HEK293 (cell line): Measurements from ENCODE around the gene FERMT1.

Experiments
- CTCF ChIA-PET: fragments of 350-600 bp; formaldehyde crosslinking; extraction: SDS; loops from one replicate; lab custom pipeline; 2021; ENCODE audit warnings: antibody characterized with exemption; lab: Yijun Ruan, JAX
- POLR2A ChIA-PET: fragments of 300-600 bp; formaldehyde crosslinking; extraction: SDS; loops from one replicate; lab custom pipeline; 2020; ENCODE audit warnings: antibody characterized with exemption, inconsistent platforms; lab: Yijun Ruan, JAX
- H3K27ac ChIP-seq: fragments of 200-500 bp; sonication (Bioruptor generic); 2 replicates; pipeline ENCODE4 v1.5.1; 2014; ENCODE audit warnings: low read depth, low read length, control low read depth, inconsistent platforms; ENCODE audit errors: extremely low read depth
- H3K36me3 ChIP-seq, 2 experiments: fragments of 200-500 bp in 1 of 2; sonication (Bioruptor generic) in 1 of 2; 1 replicate in 1 of 2; 2 replicates in 1 of 2; pipeline ENCODE4 v1.5.1; 2014 to 2017; ENCODE audit warnings: inconsistent platforms in 2 of 2, low read length in 2 of 2; ENCODE audit not compliant: control insufficient read depth in 2 of 2, insufficient read depth in 1 of 2
- H3K4me1 ChIP-seq: fragments of 200-500 bp; sonication (Bioruptor generic); 2 replicates; pipeline ENCODE4 v1.5.1; 2014; ENCODE audit warnings: mild to moderate bottlenecking, low read length, inconsistent platforms; ENCODE audit not compliant: control insufficient read depth, insufficient read depth
- H3K4me3 ChIP-seq: 2 replicates; pipeline ENCODE4 v1.5.1; 2011; ENCODE audit warnings: low read depth, mild to moderate bottlenecking, control low read depth, low read length, moderate library complexity
- H3K9me3 ChIP-seq: fragments of 200-500 bp; sonication (Bioruptor generic); 2 replicates; pipeline ENCODE4 v1.5.1; 2014; ENCODE audit warnings: low read depth, low read length, inconsistent platforms; ENCODE audit not compliant: control insufficient read depth, insufficient read depth
- BCL11B ChIP-seq: fragments of 450-650 bp; formaldehyde crosslinking; IDR thresholded peaks from 2 replicates; pipeline ENCODE4 v1.5.1; 2016; ENCODE audit warnings: low read depth, missing biosample characterization, missing genetic modification characterization
- HOXC10 ChIP-seq: sonication (generic); formaldehyde crosslinking; IDR thresholded peaks from 2 replicates; pipeline ENCODE4 v1.8.1; 2023; ENCODE audit warnings: mild to moderate bottlenecking, missing genetic modification reagents
- OSR2 ChIP-seq: fragments of 450-650 bp; formaldehyde crosslinking; IDR thresholded peaks from 2 replicates; pipeline ENCODE4 v1.5.1; 2016; ENCODE audit warnings: missing biosample characterization, missing genetic modification characterization
- YY2 ChIP-seq: fragments of 450-650 bp; formaldehyde crosslinking; IDR thresholded peaks from 2 replicates; pipeline ENCODE4 v1.5.1; 2016; ENCODE audit warnings: missing biosample characterization, missing genetic modification characterization
- ZBTB1 ChIP-seq: fragments of 450-650 bp; formaldehyde crosslinking; IDR thresholded peaks from 2 replicates; pipeline ENCODE4 v1.5.1; 2016; ENCODE audit warnings: missing biosample characterization, missing genetic modification characterization
- ZFHX2 ChIP-seq: fragments of 450-650 bp; formaldehyde crosslinking; conservative IDR thresholded peaks from 2 replicates; pipeline ENCODE4 v1.5.1; 2016; ENCODE audit warnings: missing biosample characterization, missing genetic modification characterization
- ZFP41 ChIP-seq: fragments of 450-650 bp; formaldehyde crosslinking; IDR thresholded peaks from 2 replicates; pipeline ENCODE4 v1.5.1; 2016; ENCODE audit warnings: missing biosample characterization, missing genetic modification characterization, borderline replicate concordance
- ZNF10 ChIP-seq: fragments of 450-650 bp; formaldehyde crosslinking; IDR thresholded peaks from 2 replicates; pipeline ENCODE4 v1.5.1; 2017; ENCODE audit warnings: missing biosample characterization, missing genetic modification characterization
- ZNF121 ChIP-seq: fragments of 450-650 bp; formaldehyde crosslinking; IDR thresholded peaks from 2 replicates; pipeline ENCODE4 v1.5.1; 2016; ENCODE audit warnings: missing biosample characterization, missing genetic modification characterization
- ZNF157 ChIP-seq: fragments of 450-650 bp; formaldehyde crosslinking; IDR thresholded peaks from 2 replicates; pipeline ENCODE4 v1.5.1; 2016; ENCODE audit warnings: missing biosample characterization, missing genetic modification characterization
- ZNF19 ChIP-seq: fragments of 450-650 bp; formaldehyde crosslinking; IDR thresholded peaks from 2 replicates; pipeline ENCODE4; 2016; ENCODE audit warnings: missing biosample characterization, missing genetic modification characterization, low read depth
- ZNF26 ChIP-seq: fragments of 450-650 bp; formaldehyde crosslinking; IDR thresholded peaks from 2 replicates; pipeline ENCODE4 v1.5.1; 2016; ENCODE audit warnings: missing biosample characterization, missing genetic modification characterization
- ZNF274 ChIP-seq, 2 experiments: fragments of 200-500 bp in 1 of 2; fragments of 450-650 bp in 1 of 2; sonication (Bioruptor generic) in 1 of 2; formaldehyde crosslinking in 1 of 2; IDR thresholded peaks; 2 replicates each; pipeline versions ENCODE4 v1.5.1 to v1.6.1; 2014 to 2016; ENCODE audit warnings: borderline replicate concordance in 1 of 2, inconsistent platforms in 1 of 2, low read length in 1 of 2, missing biosample characterization in 1 of 2, missing genetic modification characterization in 1 of 2
- ZNF350 ChIP-seq: fragments of 450-650 bp; formaldehyde crosslinking; IDR thresholded peaks from 2 replicates; pipeline ENCODE4 v1.5.0; 2017; ENCODE audit warnings: missing biosample characterization, mild to moderate bottlenecking, missing genetic modification characterization
- ZNF391 ChIP-seq: fragments of 450-650 bp; formaldehyde crosslinking; IDR thresholded peaks from 2 replicates; pipeline ENCODE4 v1.5.1; 2016; ENCODE audit warnings: low read depth, missing biosample characterization, missing genetic modification characterization, borderline replicate concordance
- ZNF449 ChIP-seq: fragments of 450-650 bp; formaldehyde crosslinking; IDR thresholded peaks from 2 replicates; pipeline ENCODE4 v1.5.1; 2017; ENCODE audit warnings: missing biosample characterization, mild to moderate bottlenecking, missing genetic modification characterization, moderate library complexity
- ZNF513 ChIP-seq: fragments of 450-650 bp; IDR thresholded peaks from 2 replicates; pipeline ENCODE4 v1.5.1; 2018; ENCODE audit warnings: missing biosample characterization, missing genetic modification characterization
- ZNF558 ChIP-seq: fragments of 450-650 bp; formaldehyde crosslinking; IDR thresholded peaks from 2 replicates; pipeline ENCODE4 v1.5.1; 2016; ENCODE audit warnings: missing biosample characterization, missing genetic modification characterization
- ZNF560 ChIP-seq: fragments of 450-650 bp; formaldehyde crosslinking; IDR thresholded peaks from 2 replicates; pipeline ENCODE4 v1.5.1; 2017; ENCODE audit warnings: missing biosample characterization, missing genetic modification characterization, borderline replicate concordance
- ZNF596 ChIP-seq: fragments of 450-650 bp; IDR thresholded peaks from 2 replicates; pipeline ENCODE4 v1.5.0; 2018; ENCODE audit warnings: missing biosample characterization, mild to moderate bottlenecking, missing genetic modification characterization, moderate library complexity
- ZNF621 ChIP-seq: fragments of 450-650 bp; formaldehyde crosslinking; IDR thresholded peaks from 2 replicates; pipeline ENCODE4 v1.5.1; 2017; ENCODE audit warnings: missing biosample characterization, missing genetic modification characterization
- ZNF623 ChIP-seq: fragments of 450-650 bp; formaldehyde crosslinking; IDR thresholded peaks from 2 replicates; pipeline ENCODE4 v1.5.1; 2016; ENCODE audit warnings: missing biosample characterization, missing genetic modification characterization
- ZNF626 ChIP-seq: fragments of 450-650 bp; sonication (Bioruptor Pico); formaldehyde crosslinking; IDR thresholded peaks from 2 replicates; pipeline ENCODE4 v1.5.1; 2018; ENCODE audit warnings: missing biosample characterization, missing genetic modification characterization, inconsistent platforms
- ZNF639 ChIP-seq: fragments of 450-650 bp; formaldehyde crosslinking; IDR thresholded peaks from 2 replicates; pipeline ENCODE4 v1.5.1; 2016; ENCODE audit warnings: missing biosample characterization, missing genetic modification characterization
- ZNF830 ChIP-seq: fragments of 450-650 bp; IDR thresholded peaks from 2 replicates; pipeline ENCODE4 v1.5.0; 2018; ENCODE audit warnings: missing biosample characterization, missing genetic modification characterization, low read depth, mild to moderate bottlenecking, moderate library complexity
- TF ChIP-seq, protein P1 (sequence below): fragments of 450-650 bp; formaldehyde crosslinking; IDR thresholded peaks from 2 replicates; pipeline ENCODE4 v1.5.0; 2017; ENCODE audit warnings: missing biosample characterization, missing genetic modification characterization, borderline replicate concordance

The FERMT1 gene

GRCh38 chr20:6169251-6169650, 46.4 kb upstream of the FERMT1 start:
- no peaks in the 10 kb centered on the region for H3K9me3 ChIP-seq
- H3K36me3 ChIP-seq = no peaks in the 10 kb centered on the region
- TF ChIP-seq ZNF621 (tag by site-specific recombination) (no peak), HOXC10 (CRISPR knock-in tag) (no peak), ZNF19 (tag by site-specific recombination) (no peak), ZNF157 (tag by site-specific recombination) (no peak), ZNF560 (no peak), ZNF639 (tag by site-specific recombination) (no peak), ZNF623 (tag by site-specific recombination) (no peak), ZNF350 (tag by site-specific recombination) (no peak), ZNF626 (tag by site-specific recombination) (no peak), ZNF10 (tag by site-specific recombination) (no peak), ZNF596 (no peak), ZFP41 (tag by site-specific recombination) (no peak)
- TF ChIP-seq, all 188 proteins: peak for 0
- ChIA-PET POLR2A (no interaction called here), CTCF (interaction anchor here (0.8 kb wide), 1 partner anchor 597 kb away, joined by 3 read pairs; no protein-coding TSS in a partner anchor)
- no peaks in the 10 kb centered on the region; the same call in 1 of the 2 replicates for H3K4me1 ChIP-seq
- H3K4me3 ChIP-seq = no peak overlapping the region
- H3K27ac ChIP-seq = no peak overlapping the region

- no peaks in the 10 kb centered on the region for H3K9me3 ChIP-seq
- H3K4me1 ChIP-seq = no peaks in the 10 kb centered on the region; the same call in 1 of the 2 replicates
- TF ChIP-seq OSR2 (no peak), ZNF560 (no peak), BCL11B (no peak), YY2 (tag by site-specific recombination) (no peak), ZFHX2 (tag by site-specific recombination) (no peak), ZNF558 (no peak), ZNF26 (tag by site-specific recombination) (no peak), ZNF830 (tag by site-specific recombination) (no peak), ZNF121 (no peak), ZNF274 (IDR thresholded peaks at IDR 0.05; ENCODE audit: low read length) (no peak), ZNF274 (tag by site-specific recombination; IDR thresholded peaks at IDR 0.05; ENCODE audit: borderline replicate concordance) (no peak), ZNF391 (tag by site-specific recombination) (no peak)
- no peaks in the 10 kb centered on the region for H3K36me3 ChIP-seq
- ChIA-PET POLR2A (no interaction called here), CTCF (interaction anchor here (0.8 kb wide), 1 partner anchor 1161 kb away, joined by 3 read pairs; no protein-coding TSS in a partner anchor)
- no peak overlapping the region for H3K27ac ChIP-seq
- H3K4me3 ChIP-seq = no peak overlapping the region
These were observed 45.4 kb upstream of the FERMT1 start for GRCh38 chr20:6168204-6168603.

DNA sequence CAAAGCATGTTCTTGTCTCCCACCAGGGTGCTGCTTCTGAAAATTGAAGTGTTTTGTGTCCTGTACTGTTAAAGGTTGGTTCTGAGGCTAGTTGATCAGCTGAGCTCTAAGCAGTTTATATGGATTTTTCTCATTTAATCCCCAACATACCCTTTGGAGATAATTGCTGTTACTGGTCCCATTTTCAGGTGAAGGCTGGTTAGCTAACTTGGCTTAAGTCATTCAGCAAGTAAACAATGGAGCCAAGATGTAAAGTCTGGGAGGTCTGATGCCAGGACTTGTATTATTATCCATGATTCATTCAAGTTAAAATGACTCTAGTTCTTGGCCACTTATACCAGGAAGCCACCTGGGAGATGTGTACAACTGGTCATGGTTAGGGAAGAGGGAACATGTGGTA, 42.5 kb upstream of the FERMT1 start:
- Histone ChIP-seq H3K9me3 (no peaks in the 10 kb centered on the region), H3K27ac (no peak overlapping the region), H3K4me3 (no peak overlapping the region), H3K36me3 (no peaks in the 10 kb centered on the region), H3K4me1 (no peaks in the 10 kb centered on the region; the same call in 1 of the 2 replicates)
- ChIA-PET POLR2A (no interaction called here), CTCF (no interaction called here)
- TF ChIP-seq ZNF449 (tag by site-specific recombination) (no peak), ZBTB1 (tag by site-specific recombination) (no peak), ZNF513 (tag by site-specific recombination) (no peak)
- TF ChIP-seq, protein P1, sequence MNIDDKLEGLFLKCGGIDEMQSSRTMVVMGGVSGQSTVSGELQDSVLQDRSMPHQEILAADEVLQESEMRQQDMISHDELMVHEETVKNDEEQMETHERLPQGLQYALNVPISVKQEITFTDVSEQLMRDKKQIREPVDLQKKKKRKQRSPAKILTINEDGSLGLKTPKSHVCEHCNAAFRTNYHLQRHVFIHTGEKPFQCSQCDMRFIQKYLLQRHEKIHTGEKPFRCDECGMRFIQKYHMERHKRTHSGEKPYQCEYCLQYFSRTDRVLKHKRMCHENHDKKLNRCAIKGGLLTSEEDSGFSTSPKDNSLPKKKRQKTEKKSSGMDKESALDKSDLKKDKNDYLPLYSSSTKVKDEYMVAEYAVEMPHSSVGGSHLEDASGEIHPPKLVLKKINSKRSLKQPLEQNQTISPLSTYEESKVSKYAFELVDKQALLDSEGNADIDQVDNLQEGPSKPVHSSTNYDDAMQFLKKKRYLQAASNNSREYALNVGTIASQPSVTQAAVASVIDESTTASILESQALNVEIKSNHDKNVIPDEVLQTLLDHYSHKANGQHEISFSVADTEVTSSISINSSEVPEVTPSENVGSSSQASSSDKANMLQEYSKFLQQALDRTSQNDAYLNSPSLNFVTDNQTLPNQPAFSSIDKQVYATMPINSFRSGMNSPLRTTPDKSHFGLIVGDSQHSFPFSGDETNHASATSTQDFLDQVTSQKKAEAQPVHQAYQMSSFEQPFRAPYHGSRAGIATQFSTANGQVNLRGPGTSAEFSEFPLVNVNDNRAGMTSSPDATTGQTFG (tag by site-specific recombination) = no peak
